COLO668 (cell line): ENCODE results near the gene ZNG1C.
"Not testable (repeated sequence)": the region's sequence is repeated elsewhere in the genome, so short reads cannot be mapped to it uniquely, and the experiment has no call there.

Experiments used
- DNase-seq: peaks from one replicate; lab custom pipeline; 2025; ENCODE audit not compliant: unreplicated experiment; lab: John Stamatoyannopoulos, UW

ZNG1C gene

DNA sequence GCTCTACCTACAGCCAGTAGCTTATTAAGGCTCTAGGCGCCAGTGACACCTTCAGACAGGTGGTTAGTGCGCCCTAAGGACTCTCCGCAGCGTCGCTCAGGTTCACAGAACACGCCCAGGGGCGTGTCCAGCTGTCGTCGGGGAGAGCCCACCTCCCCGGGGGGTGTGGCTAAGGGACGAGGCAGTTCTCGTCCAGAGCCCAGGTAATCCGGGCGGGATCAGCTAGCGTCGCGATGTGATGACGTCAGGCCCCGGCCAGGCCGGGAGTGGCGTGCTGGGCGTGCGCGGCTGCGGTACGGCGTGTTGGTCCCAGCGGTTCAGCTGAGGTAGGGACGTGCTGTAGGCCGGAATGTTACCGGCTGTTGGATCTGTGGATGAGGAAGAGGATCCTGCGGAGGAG is at the start of gene ZNG1C:
ZNG1C (plus strand) TSS at position 301 of the 400 bp plus-strand sequence; CDS start at position 350, 49 bp downstream.
- DNase-seq, result not testable (repeated sequence)

GRCh38 chr9:68242437-68242836 is 654 bp downstream of the ZNG1C start:
- not testable (repeated sequence) for DNase-seq

GRCh38 chr9:68281041-68281440 is 39.3 kb downstream of the ZNG1C start:
- not testable (repeated sequence) for DNase-seq

DNA sequence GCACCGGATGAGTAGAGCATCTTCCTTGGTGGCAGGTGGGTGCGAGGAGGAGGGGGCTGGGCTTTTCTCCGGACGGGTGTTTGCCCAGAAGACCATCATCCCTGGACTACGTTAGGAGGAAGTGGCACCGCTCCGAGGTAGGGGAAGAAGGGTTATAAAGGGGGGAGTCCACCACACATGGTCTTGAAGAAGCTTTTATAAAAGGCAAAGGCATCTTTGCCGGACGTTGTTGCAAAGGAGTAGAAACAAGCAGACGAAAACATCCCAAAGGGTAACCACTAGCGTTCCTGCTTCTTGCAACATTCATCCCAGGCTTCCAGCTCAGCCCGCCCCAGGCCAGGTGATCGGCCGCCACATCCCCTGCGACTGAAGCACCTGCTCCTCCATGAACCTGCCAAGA is 60.8 kb downstream of the ZNG1C start, which contains the start of gene FOXD4L3:
FOXD4L3 (plus strand) TSS at position 301 of the 400 bp plus-strand sequence; CDS start at position 386, 85 bp downstream.
- not testable (repeated sequence) for DNase-seq

GRCh38 chr9:68303771-68304170 is 62.0 kb downstream of the ZNG1C start:
- DNase-seq, result not testable (repeated sequence)

DNA sequence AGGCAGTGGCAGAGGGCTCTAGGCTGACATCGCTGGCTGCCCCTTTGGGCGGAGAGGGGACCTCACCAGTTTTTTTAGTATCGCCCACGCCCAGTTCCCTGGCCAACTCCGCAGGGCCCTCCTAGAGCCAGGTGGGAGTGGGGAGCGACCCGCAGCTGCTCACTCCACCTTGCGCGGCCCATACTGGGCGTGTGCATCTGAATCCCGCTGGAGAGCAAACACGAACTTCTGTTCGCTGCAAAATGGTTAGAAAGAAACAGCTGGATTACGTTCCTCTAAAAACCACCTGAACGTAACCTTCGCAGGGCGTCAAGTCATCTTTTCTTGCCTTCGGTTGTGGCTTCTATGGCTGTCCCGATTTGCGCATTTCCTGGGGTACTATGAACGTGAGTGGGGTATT is 62.4 kb downstream of the ZNG1C start:
- DNase-seq, result not testable (repeated sequence)

- DNase-seq, result not testable (repeated sequence)
Observed at GRCh38 chr9:68304777-68305176, 63.0 kb downstream of the ZNG1C start.

DNA sequence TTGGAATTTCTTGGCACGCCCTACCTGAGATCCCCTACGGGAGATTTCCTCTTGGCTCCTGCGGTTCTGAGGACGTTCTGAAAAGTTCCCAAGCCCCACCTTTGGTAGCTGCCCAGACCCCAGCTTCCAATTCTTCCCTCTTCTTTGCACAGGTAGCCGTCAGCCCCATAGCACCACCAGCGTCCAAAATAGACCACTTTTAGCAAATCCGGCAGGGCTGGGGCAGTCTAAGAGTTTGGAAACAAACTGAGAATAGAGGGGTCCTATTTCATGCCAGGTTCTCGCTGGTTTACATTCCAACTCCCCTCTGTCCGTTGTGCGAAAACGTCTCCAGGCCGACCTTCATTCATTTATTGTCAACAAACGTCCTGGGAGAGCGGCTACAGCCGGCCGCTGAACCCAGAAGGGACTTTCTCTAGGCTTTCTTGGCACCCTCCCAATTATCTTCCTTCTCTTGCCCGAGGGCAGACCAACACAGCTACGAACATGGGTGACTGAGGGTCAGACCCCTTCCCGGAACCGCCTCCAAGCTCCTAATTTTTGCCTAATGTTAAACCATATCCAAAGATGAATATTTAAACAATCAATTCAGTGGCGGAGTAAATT is 64.0 kb downstream of the ZNG1C start:
- DNase-seq, result not testable (repeated sequence)

- DNase-seq, result not testable (repeated sequence)
Observed at GRCh38 chr9:68306391-68306964, 64.7 kb downstream of the ZNG1C start.

DNA sequence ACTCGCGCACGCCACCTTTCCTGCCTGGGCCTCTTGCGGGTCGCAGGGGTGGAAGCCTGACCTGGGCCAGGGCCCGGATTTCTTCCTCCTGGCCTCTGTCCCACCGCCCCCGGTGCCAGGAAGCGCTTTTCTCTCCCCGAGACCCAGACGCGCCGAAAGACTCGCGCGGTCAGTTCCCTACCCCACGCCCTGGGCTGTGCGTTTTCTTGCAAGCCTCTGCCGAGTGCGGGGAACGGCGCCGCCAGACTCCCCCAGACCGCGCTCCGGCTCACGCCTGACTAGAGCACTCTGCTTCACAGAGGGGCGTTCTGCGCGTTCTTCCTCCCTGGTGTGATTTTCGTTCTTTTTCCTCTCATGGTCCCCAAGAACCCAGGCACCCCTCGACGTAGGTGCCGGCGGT is 65.3 kb downstream of the ZNG1C start:
- not testable (repeated sequence) for DNase-seq

DNA sequence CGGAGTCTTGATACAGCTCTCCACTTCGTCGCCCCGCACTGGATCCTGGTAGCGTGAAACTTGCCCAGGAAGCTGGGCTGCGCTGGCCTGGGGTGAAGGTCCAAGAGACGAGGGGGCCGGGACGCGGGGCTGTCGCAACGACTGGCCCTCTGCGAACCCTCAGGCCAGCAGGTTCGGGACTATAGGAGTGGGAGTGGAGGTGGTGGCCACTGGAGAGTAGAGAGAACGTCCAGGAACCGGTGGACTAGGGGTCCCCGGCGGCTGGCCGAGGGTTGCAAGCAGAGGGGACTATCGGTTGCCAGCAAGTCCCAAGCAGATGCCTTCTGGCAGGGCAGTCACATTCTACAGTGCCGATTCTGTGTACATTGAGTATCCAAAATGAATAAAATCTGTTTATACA is 65.9 kb downstream of the ZNG1C start:
- not testable (repeated sequence) for DNase-seq

- not testable (repeated sequence) for DNase-seq
Observed at GRCh38 chr9:68311208-68311607, 69.4 kb downstream of the ZNG1C start.

DNA sequence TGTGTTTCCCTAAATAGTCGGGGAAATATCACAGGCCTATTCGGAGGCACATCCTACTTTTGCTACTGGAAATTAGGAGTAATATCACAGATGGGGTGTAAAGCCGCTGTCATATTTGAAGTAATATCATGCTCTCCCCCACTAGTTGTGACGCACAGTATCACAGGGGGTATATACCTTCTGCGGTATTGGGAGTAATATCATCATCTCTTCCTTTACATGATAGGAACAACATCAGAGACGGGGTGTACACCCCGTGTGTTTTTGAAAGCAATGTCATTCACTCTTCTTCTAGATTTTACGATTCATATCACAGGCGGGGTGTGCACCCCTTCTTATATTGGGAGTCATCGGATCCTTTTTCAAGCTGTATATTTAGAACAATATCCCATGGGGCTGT is 76.4 kb downstream of the ZNG1C start:
- DNase-seq, result not testable (repeated sequence)

- DNase-seq, result not testable (repeated sequence)
Observed at GRCh38 chr9:68323749-68324148, 82.0 kb downstream of the ZNG1C start.

GRCh38 chr9:68324518-68324917 is 82.7 kb downstream of the ZNG1C start:
- DNase-seq, result not testable (repeated sequence)

DNA sequence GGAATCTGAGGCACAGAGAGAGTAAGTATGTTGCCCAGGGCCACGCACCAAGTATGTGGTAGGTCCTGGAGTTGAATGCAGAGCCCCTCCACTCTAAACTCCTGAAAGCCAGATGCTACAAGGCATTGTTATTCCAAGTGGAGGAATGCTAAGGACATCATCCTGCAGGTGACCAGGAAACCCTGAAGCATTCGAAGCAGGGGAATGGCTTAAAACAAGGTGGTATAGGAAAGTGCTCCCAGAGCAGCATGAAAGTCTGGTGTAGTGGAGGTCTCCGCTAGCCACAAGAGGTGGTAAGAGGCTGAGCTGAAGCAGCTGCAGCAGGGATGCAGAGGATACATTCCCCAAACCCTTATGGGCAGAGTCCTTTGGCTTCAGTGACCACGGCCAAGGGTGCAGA is 87.3 kb downstream of the ZNG1C start:
- DNase-seq, result not testable (repeated sequence)

DNA sequence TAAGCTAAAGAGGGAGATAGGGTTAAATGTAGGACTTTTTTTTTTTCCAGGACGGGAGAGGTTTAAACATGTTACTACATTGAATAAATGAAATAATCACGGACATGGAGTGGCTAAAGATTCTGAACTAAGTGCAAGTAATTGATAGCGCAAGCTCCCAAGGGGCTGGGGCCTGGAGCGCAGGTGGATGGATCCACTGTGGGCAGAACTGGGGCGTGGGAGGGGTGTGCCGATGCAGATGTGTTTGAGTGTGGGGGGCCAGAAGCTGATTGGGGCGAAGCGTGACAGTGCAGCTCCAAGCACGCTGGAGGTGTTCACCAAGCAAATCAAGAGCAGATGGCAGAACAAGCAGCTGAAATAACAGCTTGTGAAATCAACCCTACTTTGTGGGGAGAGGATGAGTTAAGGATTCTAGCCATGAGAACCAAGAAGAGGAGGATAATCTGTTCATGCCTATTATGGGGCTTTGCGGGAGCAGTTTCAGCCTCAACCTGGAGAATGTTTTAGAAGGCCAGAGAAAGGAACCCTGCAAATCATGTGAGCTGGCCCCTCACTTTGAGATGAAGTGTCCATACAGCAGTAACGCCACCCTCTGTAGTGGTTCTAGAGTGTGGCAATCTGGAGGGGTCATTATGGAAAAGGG is 88.9 kb downstream of the ZNG1C start:
- DNase-seq, result not testable (repeated sequence)

DNA sequence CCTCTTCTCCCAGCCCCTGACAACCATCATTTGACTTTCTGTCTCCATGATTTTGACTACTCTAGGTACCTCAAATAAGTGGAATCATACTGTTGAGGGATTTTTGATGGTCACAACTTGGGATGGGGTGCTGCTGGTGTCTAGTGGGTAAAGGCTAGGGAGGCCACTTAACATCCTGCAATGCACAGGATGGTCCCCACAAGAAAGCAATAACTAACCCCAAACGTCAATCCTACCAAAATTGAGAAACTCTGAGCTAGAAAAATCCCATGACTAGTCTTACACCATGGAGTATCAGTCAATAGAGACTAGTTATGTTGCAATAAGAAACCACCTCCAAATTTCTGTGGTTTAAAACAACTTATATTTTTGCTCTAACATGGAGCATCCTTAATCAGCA is 90.3 kb downstream of the ZNG1C start:
- DNase-seq, result not testable (repeated sequence)

GRCh38 chr9:68335935-68336334 is 94.2 kb downstream of the ZNG1C start:
- not testable (repeated sequence) for DNase-seq

- not testable (repeated sequence) for DNase-seq
Observed at GRCh38 chr9:68336639-68337339, 95.0 kb downstream of the ZNG1C start.

GRCh38 chr9:68338000-68338399 is 96.2 kb downstream of the ZNG1C start:
- not testable (repeated sequence) for DNase-seq
